Glomerular visceral epithelial cell (primary cell): Measurements from ENCODE around the gene GRID1.

ENCODE experiments used
- DNase-seq: peaks from one replicate; pipeline ENCODE4 v3.0.0-alpha.2; 2016; ENCODE audit errors: extremely low spot score

GRID1 gene

GRCh38 chr10:86230557-86231180 is 135.9 kb downstream of the GRID1 start:
- DNase-seq, result no peak

GRCh38 chr10:86229811-86230556 is 136.6 kb downstream of the GRID1 start:
- no peak for DNase-seq

GRCh38 chr10:86229376-86229775 is 137.2 kb downstream of the GRID1 start:
- DNase-seq, result no peak

GRCh38 chr10:86227501-86228258 is 138.9 kb downstream of the GRID1 start:
- no peak for DNase-seq

GRCh38 chr10:86226781-86227201 is 139.8 kb downstream of the GRID1 start:
- DNase-seq, result no peak

- DNase-seq, result no peak
These were observed 140.6 kb downstream of the GRID1 start for GRCh38 chr10:86226016-86226415.

GRCh38 chr10:86225103-86225782 is 141.4 kb downstream of the GRID1 start:
- peak; percentile 90 for DNase-seq

GRCh38 chr10:86224354-86225102 is 142.1 kb downstream of the GRID1 start:
- peak; percentile 59 for DNase-seq

- DNase-seq, result no peak
These were observed 143.3 kb downstream of the GRID1 start for GRCh38 chr10:86223256-86223655.

- DNase-seq, result no peak
These were observed 143.9 kb downstream of the GRID1 start for GRCh38 chr10:86222687-86223086.

- DNase-seq, result no peak
These were observed 144.3 kb downstream of the GRID1 start for GRCh38 chr10:86222336-86222650.

GRCh38 chr10:86221442-86222335 is 144.9 kb downstream of the GRID1 start:
- no peak for DNase-seq

GRCh38 chr10:86220626-86221025 is 146.0 kb downstream of the GRID1 start:
- DNase-seq, result no peak

- DNase-seq, result no peak
These were observed 147.3 kb downstream of the GRID1 start for GRCh38 chr10:86219271-86219670.

GRCh38 chr10:86218842-86219241 is 147.8 kb downstream of the GRID1 start:
- no peak for DNase-seq

GRCh38 chr10:86218160-86218559 is 148.4 kb downstream of the GRID1 start:
- DNase-seq, result no peak

GRCh38 chr10:86217371-86218080 is 149.1 kb downstream of the GRID1 start:
- no peak for DNase-seq

GRCh38 chr10:86216886-86217285 is 149.7 kb downstream of the GRID1 start:
- no peak for DNase-seq

GRCh38 chr10:86215712-86216111 is 150.9 kb downstream of the GRID1 start:
- no peak for DNase-seq

GRCh38 chr10:86215046-86215445 is 151.5 kb downstream of the GRID1 start:
- no peak for DNase-seq
